NCI-H526 (cell line): ENCODE results near the gene PCSK9.
A peak's percentile ranks its signal among the peaks of the same experiment; 100 is the strongest.
"Not testable (repeated sequence)": the region's sequence is repeated elsewhere in the genome, so short reads cannot be mapped to it uniquely, and the experiment has no call there.

Source experiments
- DNase-seq, 2 experiments: peaks; one replicate each; lab custom pipeline; 2025; lab: John Stamatoyannopoulos, UW

The PCSK9 gene

DNA sequence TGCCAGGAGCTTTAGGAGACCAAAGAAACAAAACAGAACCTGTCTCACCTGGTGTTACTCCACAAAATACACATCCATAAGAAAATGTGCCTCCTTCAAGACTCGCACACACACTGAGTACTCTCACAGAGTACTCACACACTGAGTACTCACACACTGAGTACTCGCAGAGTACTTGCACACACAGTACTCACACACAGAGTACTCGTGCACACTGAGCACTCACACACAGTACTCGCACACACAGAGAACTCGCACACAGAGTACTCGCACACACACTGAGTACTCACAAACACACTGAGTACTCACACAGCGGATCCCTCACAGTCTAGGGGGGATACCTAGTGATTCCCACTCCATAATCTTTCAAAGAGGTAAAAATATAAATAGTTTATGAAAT lies 40.3 kb downstream of the PCSK9 start:
- DNase-seq = no peak

DNA sequence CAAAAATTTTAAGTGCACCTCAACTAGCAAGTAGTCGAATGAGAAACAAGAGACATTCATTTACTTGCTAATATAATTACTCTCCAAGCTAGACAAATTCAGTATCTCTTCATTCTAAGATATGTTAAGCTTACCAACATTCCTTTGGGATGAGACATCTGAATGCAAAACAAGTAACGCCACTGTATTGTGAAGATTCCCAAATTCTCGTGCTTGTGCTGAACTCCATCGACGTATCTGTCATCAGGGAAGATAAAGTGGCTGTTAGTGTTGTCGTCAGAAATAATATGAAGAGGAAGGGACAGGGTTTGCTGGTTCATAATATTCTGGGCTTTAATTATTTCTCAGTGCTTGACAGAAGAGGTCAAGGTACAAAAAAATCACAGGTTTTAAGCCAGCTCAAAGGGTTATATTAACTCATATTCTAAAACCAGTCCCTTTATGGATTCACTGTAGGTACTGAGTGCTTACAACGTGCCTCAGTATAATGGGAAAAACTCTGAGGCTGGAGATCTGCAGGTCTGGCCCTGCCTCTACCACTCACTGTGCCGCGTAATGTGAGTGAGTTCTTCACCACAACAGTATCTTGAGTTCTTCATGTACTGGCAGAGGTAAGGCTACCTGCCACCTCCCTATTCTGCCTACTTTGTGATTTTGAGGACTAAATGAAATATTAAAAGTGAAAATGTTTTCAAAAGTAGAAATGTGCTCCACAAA lies 42.0 kb downstream of the PCSK9 start:
- DNase-seq = no peak

DNA sequence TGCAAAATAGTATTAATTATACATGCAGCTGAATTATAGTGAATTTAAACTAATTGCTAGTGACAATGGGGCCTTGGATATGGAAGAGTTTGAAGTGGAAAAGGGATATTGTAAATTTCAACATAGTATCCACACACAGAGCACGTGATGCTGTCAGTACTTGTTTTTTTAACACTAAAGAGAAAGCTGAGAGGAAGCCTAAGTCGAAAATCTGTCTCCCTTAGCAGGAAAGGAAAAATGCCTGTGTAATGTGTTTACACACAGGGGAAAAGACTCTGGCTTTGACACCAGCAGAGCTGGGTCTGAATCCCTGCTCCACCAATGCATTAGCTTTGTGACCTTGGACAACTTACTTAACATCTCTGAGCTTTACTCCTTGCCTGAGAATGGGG lies 42.6 kb downstream of the PCSK9 start:
- no peak for DNase-seq

DNA sequence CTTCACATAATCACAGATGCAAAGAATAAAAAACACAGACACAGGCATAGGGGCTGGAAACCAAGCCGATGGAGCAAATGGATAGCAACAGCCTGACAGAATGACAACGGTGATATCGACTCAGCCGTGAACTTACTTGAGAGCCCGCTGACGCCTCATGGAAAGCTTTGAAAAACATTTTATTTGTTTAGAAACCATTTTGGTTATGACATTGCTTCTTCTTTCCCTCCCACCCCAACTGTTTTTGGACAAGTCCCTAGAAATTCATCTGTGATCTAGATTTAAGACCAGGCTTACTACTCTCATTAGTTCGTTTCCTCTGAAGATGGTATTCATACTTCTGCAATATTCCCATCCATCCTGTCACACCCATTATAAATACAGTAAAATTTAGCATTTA lies 44.9 kb downstream of the PCSK9 start:
- no peak for DNase-seq

DNA sequence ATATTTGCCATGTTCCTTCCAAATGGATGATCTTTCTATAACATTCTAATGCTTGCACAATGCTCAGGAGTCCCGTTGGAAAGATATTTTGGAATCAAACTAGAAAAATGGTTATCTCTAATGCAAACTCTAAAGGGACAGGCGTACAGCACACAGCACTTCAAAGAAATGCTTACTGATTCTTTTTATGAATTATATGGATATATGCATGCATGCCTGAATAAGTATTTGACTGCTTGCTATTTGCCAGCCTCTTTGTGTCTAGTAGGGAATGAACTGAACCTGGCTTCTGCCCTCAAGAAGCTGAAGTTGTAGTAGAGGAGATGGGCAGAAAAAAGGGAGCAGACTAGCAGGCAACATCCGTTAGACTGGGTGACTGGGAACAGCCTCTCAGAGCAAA lies 48.1 kb downstream of the PCSK9 start:
- DNase-seq = no peak

DNA sequence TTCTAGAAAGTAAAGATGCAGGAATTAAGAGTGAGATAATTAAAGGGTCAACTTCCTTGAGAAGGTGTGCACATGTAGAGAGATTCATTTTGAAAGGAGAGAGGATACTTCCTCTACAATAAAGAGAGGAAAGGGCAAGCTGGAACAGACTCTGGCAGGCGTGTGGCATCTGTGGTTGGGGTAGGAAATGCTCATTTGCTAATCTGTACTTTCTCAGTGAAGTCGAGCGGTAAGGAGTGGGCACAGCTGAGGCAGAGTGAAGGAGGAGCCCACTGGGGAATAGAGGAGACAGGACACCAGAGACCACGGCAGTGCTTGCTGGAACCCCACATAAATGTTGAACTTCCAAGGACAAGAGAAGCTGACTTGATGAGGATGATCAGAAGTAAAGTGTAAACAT lies 49.1 kb downstream of the PCSK9 start:
- no peak for DNase-seq

DNA sequence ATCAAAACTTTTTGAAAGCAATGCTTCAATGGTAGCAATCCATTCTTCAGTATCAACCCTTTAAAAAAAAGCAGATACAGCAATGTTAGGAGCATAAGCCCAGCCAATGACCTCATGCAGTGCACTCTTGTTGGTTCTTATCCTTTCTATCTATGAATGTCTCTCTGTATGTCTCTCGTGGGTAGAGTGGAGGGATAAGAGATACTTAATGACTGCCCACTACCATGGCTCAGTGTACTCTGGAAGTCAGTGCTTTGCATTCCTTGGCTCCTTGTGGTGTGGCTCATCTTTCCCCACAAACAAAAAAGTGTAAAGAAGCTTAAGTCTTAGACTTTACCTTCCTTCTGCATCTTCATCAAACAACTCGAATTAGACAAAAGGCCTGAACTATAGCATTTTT lies 50.3 kb downstream of the PCSK9 start:
- DNase-seq = no peak

DNA sequence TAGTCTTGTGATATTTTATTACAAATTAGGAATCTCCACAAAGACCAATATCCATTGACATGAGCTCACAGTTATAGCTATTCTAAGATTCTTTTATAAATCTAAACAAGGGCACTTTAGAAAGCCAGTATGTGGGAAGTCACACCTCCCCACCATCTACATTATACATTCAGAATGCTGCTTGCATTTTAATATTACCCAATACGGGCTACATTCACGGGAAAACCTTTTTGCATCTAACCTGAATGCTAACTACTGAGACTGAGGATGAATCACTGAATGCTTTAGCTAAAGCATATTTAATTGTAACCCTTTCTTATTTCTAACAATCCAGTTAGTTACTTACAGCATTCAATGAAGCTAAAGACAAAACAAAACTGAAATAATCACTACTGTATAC lies 53.1 kb downstream of the PCSK9 start:
- DNase-seq = no peak

DNA sequence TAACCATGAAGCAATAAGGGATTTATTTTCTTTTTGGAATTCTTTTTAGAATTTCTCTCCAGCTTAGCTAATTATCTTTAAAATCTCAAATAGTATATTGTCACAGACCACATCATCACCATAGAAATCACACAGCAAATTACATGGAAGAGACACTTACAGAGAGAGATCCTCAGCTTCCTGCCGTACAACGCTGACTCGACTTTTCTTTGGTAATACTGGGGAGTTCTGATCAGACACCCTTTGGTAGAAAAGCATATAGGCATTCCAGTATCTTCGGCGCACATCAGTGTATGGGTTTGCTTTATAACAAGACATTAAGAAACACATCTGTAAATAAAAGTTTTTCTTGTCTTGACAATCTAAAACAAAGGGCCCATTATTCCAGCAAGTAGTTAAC lies 55.7 kb downstream of the PCSK9 start:
- no peak for DNase-seq

DNA sequence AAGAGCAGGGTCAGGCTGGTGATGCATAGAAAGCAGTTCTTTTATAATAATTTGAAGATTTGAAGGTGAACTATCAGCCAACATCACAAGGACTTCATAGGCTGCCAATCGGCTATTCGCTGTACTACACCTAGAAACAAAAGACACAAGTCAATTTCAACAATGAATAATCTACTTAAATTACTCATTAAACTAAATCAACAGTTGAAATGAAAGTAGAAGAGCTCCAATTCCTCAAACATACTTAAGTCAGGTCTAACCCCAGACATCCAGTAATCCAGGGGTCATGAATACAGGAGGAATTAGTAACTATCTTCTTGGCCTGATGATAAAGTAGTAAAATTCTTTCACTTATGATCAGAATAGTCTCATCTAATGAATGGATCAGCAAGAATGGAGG lies 64.5 kb downstream of the PCSK9 start:
- DNase-seq = peak in 1 of 2 experiments; percentile 14

DNA sequence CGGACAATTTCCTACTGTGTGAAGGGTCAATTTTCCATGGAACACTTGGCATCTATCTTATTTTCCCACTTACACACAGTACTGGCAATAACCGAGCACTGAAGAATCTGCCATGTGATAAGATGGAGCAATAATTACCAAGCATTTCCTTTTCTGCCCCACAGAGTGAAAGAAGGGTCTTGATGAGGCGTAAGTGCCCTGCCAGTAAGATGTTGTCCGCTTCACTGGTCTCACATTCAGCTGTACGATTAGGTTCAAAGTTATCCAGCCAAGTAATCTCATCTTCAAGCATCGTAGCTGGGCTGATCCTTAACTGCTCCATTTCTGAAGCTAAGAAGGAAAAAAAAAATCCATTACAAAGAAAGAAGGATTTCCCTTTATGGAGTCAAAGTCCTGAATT lies 67.8 kb downstream of the PCSK9 start:
- DNase-seq = no peak

DNA sequence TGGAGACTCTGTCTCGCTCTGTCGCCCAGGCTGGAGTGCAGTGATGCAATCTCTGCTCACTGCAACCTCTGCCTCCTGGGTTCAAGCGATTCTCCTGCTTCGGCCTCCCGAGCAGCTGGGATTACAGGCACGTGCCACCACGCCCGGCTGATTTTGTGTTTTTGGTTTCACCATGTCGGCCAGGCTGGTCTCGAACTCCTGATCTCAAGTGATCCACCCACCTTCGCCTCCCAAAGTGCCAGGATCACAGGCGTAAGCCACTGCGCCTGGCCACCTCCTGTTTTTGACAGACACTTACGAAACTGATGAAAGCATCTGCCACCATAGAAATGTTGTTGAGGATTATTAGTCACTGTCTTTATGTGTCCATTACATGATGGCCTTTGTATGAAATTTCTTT lies 69.7 kb downstream of the PCSK9 start:
- not testable (repeated sequence) for DNase-seq
